ENCODE data around the gene DENR.
"Not testable (repeated sequence)": the region's sequence is repeated elsewhere in the genome, so short reads cannot be mapped to it uniquely, and the experiment has no call there.

DENR gene

DNA sequence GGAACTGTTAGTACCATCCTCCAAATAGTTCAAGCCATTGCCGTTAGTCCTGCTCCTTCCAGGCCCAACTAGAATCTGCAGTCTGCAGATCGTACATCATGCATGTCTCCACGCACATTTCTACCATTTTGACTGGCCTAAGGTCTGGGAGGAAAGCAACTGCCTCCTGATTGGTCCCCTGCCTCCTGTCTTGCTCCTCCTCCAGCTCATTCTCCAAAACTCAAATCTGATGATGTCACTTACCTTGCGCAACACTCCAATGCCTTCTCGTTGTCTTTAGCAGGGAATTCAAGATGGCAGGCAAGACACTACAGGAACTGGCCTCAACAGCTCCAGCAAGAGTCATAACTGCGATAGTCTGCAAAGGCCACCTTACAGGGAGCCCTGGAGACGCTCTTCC lies 12.3 kb upstream of the DENR start:
- DNase-seq (ENCODE audit: low read depth, low spot score) = no peak

DNA sequence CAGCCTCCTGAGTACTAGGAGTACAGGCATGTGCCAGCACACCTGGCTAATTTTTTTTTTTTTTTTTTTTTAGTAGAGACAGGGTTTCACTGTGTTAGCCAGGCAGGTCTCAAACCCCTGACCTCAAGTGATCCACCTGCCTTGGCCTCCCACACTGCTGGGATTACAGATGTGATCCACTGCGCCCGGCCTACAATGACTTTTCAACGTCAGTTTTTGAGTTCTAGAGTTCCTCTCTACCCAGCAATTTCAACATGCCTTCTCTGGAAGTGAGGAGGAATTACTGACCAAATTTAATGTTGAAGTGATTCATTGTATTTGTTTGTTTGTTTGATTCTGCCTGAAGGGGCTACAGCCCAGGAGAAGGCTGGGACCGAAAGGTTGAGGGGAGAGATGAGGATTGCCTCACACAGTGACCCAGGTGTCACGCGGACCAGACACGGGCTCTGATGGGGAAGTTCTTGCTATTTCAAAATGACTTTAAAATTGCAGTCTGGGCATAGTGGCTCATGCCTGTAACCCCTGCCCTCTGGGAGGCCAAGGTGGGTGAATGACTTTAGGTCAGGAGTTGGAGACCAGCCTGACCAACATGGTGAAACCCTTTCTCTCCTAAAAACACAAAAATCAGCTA lies 8.6 kb upstream of the DENR start:
- DNase-seq (ENCODE audit: low read depth, low spot score) = no peak

DNA sequence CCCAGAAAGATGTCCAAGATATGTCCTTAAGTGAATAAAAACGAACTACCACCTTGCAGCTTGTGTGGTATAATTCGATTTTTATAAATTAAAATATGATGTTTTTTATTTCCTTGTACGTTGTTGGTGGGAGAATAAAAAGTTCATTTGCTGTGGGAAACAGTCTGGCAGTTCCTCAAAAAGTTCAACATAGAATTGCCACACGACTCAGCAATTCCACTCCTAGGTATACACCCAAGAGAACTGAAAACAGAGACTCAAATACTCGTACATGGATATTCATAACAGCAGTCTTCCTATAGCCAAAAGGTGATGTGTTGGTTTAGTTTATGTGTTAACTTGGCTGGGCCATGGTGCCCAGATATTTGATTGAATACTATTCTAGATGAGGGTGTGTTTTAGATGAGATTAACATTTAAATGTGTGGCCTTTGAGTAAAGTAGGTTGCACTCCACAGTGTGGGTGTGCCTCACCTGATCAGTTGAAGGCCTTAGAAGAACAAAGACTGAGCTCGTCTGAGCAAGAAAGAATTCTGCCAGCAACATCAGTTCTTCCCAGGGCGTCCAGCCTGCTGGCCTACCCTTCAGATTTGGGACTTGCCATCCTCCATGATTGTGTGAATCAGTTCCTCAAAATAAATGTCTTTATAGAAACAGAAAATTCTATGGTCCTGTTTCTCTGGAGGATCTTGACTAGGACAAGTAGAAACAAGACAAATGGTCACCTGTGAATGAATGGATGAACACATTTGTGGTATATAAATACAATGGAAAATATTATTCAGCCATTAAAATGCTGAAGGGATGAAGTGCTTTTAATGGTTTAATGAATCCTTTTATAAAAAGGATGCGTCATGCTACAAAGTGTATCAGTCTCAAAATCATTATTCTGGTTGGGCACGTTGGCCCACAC lies 5.1 kb upstream of the DENR start:
- DNase-seq (ENCODE audit: low read depth, low spot score) = no peak

DNA sequence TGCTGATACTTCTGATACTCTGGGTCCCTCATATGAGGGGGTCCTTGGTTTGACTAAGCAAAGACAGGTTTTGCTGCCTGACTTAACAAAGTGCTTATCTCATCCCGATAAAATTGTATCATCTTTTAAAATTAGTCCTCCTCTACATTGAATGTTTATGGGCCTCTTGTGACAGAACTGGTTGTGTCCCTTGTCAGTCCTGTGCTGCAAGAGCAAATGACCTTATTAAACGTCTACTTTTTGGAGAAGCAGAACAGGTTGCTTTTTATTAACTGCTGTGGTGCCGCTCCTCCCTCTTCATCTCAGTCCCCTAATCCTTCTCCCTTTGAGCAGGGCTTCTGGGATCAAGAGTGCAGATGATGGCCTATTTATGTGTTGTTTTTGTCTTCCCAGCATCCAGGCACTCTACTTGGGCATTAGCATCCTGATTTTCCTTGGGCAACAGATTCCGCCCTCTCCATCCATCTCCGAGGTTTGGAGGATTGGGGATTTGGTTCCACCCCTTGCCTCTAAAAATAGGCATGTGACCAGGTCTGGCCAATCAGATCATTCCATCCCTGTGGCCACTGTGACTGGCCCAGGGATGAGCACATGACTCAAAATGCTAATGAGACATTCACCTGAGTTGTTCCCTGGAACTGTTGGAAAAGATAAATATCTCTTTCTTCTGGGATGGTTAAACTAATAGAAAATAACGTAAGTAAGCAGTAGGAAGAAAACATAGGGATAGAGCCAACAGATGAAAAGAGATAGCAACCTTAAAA lies 2.9 kb upstream of the DENR start:
- no peak for DNase-seq (ENCODE audit: low read depth, low spot score)

DNA sequence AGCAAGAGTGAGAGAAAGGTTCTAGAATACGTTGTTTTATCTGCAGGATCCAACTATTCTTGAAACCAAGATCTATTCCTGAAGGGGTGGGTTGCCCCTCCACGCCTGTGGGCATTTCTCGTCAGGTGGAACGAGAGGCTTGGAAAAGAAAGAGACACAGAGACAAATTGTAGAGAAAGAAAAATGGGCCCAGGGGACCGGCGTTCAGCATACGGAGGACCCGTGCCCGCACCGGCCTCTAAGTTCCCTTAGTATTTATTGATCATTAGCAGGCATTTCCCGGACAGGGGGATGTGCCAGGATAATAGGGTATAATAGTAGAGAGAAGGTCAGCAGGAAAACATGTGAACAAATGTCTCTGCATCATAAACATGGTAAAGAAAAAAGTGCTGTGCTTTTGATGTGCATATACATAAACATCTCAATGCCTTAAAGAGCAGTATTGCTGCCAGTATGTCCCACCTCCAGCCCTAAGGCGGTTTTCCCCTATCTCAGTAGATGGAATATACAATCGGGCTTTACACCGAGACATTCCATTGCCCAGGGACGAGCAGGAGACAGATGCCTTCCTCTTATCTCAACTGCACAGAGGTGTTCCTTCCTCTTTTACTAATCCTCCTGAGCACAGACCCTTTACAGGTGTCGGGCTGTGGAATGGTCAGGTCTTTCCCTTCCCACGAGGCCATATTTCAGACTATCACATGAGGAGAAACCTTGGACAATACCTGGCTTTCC lies 1.7 kb upstream of the DENR start:
- DNase-seq (ENCODE audit: low read depth, low spot score) = not testable (repeated sequence)

DNA sequence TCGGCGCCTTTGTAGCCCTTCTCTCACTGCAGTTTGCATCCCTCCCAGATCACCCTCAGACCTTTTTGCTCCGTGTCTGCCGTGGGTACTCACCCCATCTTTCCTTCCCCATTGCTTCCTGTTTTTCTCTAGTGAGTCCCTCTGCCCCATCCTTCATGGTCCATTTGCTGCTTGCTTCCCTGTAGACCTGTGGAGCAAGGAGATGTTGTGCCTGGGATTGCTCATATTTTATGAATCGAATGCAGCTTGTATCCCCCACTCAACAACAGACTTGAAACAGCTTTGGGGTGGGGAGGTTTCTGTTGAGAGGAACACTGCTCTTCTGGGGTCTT lies 661 bp downstream of the DENR start:
- no peak for DNase-seq (ENCODE audit: low read depth, low spot score)

DNA sequence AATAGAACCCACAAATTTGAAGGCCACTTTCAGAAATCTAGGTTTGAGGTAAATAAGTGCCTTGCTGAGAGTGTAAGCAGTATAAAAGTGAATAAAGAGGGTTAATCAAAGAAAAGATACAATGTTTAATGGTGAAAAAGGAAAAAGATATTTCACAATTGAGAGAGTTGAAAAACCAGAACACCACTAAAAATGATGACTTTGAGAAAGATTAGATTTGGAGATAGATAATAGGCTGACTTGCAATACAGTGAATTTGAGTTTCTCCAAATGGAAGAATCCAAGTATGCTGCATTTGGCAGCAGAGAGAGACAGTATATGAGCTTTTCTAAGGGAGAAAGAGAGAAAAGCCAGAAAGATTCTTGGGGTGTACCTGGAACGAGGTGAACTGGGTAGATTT lies 2.2 kb downstream of the DENR start:
- no peak for DNase-seq (ENCODE audit: low read depth, low spot score)

DNA sequence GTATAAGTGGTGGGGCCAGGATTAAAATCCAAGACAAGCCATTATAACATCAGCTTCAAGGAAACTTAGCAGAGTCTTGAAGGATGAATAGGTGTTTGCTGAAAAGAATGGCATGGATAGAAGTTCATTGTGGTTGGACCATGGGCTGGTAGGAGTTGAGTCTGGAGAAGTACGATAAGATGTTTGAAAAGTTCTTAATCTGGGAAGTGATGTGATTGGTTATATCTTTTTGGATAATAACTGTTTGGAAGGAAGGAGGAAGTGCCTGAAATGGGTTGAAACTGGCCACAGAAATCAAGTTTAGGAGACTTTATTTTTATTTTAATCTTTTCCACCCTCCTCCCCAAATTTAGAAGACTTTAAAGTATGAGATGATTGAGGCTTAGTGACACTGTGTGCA lies 4.9 kb downstream of the DENR start:
- DNase-seq (ENCODE audit: low read depth, low spot score) = no peak

DNA sequence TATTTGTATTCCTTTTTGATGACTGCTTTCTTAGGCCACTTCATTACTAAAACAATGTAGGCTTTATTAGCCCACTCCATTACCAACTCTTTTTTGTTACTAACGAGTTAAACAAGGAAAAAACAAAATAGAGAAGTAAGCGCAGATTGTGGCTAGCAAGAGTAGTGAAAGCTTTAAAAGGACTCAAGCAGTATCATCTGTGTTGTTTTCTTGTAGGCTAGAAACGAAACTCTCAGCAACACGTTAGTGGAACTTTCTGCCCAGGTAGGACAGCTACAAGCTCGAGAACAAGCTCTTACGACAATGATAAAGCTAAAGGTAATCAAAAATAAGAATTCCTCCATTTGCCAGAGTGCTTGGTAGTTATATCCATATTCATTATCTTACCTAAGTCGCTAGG lies 32.9 kb downstream of the DENR start:
- no peak for DNase-seq (ENCODE audit: low read depth, low spot score)

DNA sequence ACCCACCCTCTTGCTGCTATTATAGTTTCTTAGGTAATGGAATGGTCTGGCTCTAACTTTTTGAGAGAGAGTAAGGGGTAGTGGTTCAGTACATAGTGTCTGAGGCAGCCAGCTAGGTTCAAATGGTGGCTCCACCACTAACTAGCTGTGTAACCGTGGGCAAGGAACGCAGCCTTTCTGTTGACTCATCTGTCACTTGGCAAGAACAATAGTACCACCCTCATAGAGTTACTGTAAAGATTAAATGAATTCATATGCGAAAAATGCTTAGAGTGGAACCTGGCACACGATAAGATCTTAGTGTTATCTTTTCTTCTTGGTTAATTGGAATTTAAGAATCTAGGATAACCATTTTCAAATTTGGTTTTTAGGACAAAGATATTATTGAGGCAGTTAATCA lies 35.8 kb downstream of the DENR start:
- no peak for DNase-seq (ENCODE audit: low read depth, low spot score)

DNA sequence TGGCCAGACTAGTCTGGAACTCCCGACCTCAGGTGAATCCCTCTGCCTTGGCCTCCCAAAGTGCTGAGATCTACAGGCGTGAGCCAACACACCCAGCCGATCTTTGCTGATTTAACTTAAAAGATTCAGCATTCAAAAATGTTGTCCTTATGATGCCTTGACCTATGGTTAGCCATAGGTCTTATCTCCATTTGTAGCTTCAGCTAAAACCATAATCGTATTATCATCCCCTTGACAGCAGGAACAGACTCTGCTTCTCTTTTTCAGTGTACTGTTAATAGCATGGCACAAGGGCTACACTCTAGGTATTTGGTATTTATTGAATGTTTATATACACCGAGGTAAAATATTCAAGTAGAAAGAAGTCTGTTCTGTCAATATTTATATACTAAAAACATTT lies 37.0 kb downstream of the DENR start:
- DNase-seq (ENCODE audit: low read depth, low spot score) = no peak

DNA sequence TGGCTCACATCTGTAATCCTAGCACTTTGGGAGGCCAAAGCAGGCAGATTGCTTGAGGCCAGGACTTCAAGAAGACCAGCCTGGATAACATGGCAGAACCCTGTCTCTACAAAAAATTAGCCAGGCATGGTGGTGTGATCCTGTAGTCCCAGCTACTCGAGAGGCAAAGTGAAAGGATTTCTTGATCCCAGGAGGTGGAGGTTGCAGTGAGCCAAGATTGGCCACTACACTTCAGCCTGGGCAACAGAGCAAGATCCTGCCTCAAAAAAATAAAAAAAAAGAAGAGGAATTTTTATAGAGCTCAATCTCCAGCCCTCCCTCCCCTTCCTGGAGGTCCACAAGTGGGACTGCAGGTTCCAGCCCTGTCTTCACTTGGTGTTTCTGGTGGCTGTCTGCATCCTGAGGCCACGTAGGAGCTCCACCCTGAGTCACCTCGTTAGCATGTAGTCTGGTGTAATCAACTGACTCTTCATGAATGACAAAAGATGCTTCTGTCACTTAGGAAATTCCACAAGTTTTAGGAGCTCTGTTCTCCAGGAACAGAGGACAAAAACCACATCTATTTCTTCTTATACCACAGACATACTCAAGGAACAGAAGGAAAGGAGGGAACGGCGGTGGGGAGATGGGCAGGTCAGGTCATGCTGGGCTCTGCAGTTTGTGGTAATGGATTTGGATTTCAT lies 37.9 kb downstream of the DENR start:
- no peak for DNase-seq (ENCODE audit: low read depth, low spot score)

DNA sequence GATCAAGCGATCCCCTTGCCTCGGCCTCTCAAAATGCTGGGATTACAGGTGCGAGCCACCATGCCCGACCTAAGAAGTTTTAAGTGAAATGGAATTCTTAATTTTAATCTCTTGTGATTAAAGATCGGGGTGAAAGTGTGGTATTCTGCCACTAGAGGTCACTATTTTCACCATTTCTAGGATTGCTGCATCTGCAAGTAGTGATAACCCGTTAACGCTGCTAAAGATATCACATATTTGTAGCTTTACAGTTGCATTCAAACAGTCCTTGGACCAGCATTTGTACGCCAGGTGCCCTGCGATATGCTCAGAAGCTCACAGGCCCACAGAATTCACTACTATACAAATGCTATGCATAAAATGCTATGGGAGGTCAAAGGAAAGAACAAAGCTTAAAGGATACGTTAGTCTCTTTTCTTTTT lies 41.1 kb downstream of the DENR start:
- DNase-seq (ENCODE audit: low read depth, low spot score) = no peak

DNA sequence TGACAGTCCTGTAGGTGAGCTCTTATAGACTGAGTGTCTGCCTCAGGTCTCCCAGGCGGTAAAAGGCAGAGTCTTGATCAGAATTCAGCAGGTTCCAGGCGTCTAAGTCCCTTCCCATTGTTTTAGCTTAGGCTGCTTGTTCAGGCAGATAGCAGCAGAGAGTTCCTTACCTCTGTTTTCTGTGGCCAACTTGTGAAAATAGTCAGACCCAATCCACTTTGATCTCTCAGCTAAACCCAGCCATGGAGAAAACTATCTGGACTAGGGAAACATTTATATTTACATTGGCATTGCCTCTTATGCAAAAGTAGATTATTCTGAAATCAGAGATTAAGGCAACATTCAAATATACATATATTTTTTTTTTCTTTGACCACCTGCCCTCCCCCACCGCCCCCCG lies 43.2 kb downstream of the DENR start:
- DNase-seq (ENCODE audit: low read depth, low spot score) = no peak

DNA sequence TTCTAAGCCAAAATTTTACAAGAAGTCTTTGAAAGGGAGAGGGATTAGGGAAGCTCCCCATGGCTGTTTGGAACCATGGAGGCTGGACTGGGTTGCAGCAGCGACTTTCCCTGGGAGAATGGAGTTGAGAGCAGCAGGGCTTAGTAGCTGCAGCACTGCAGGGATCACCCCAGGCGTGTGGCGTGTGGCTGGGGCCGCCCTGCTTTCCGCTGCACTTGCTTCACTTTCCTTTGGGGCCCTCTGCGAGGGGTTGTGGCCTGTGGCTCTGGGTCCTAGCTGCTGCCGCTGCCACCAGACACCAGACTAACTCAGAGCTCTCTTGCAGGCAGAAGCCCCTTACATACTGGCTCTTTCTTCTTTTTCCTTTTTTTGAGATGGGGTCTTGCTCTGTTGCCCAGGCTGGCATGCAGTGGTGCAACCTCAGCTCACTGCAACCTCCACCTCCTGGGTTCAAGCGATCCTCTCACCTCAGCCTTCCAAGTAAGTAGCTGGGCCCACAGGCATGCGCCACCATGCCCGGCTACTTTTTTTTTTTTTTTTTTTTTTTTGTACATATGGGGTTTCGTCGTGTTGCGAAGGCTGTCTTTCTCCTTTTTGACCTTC lies 47.1 kb downstream of the DENR start:
- no peak for DNase-seq (ENCODE audit: low read depth, low spot score)

DNA sequence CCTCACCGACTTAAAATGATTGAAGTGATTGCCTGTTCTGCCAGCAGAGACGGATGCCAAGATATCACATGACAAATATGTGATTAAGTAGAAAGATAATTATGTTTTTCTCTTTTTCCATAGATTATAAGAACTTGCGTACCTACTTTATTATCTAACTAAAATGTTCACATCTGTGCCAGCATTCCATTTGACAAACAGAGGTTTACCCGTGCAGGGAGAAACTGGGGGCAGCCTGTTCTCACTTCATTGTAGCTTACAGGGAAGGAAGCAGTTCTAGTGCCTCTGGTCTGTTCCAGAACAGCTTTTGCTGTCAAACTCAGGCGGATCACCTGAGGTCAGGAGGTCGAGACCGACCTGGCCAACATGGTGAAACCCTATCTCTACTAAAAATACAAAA lies 51.3 kb downstream of the DENR start:
- no peak for DNase-seq (ENCODE audit: low read depth, low spot score)

DNA sequence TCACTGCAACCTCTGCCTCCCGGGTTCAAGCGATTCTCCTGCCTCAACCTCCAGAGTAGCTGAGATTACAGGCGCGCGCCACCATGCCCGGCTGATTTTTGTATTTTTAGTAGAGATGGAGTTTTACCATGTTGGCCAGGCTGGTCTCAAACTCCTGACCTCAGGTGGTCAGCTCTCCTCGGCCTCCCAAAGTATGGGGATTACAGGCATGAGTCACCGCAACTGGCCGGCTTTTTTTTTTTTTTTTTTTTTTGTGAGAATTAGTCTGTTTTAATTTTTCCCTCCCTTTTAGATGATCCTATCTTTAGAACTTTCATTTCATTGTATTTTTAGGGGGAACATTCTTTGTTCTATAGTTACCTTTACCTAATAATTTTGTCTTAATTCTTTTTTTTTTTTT lies 52.3 kb downstream of the DENR start:
- not testable (repeated sequence) for DNase-seq (ENCODE audit: low read depth, low spot score)

DNA sequence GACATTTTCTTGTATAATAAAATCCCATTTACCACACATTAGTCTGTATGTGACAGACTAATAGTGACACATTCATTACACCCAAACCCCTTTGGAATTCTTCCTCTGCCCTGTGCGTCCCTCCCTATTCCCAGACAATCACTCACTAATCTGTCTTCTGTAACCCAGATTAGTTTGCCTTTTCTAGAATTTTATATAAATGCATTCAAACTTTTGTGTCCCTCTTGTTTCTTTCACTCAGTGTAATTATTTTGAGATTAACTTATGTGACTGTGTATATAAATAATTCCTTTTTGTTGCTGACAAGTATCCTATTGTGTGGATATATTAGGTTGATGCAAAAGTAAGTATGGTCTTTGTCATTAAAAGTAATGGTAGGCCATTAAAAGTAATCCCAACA lies 55.0 kb downstream of the DENR start:
- no peak for DNase-seq (ENCODE audit: low read depth, low spot score)

DNA sequence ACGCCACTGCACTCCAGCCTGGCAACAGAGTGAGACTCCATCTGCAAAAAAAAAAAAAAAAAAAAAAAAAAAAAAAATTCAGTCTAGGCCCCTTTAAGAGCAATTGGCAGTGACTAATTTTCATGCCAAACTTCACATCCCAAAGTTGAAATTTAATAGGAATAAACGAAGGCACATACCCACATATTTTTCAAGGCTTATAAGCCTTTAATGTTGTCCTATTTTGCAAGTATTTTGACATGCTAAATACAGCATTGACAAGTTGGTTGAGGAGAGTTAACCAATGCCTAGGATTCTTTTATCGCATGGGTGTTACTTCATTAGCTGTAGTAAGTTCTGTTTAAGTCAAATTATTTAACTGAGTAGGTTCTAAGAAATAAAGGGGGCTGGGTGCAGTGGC lies 59.2 kb downstream of the DENR start:
- DNase-seq (ENCODE audit: low read depth, low spot score) = no peak

DNA sequence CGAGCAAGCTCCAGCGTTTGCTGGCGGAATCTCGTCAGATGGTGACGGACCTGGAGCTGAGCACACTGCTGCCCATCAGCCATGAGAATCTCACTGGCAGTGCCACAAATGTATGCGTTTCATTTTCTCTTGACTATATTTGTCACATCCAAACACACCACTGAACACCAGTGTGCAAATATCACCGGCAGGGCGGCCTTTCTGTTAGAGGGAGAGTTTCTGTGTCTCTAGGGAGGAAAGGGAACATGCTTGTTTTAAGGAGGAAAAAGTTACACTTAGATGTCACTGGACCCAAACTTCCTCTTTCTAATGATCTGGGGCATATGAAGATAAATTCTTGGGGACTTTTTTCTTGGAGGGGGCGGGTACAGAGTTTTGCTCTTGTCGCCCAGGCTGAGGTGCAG lies 60.7 kb downstream of the DENR start:
- no peak for DNase-seq (ENCODE audit: low read depth, low spot score)

DNA sequence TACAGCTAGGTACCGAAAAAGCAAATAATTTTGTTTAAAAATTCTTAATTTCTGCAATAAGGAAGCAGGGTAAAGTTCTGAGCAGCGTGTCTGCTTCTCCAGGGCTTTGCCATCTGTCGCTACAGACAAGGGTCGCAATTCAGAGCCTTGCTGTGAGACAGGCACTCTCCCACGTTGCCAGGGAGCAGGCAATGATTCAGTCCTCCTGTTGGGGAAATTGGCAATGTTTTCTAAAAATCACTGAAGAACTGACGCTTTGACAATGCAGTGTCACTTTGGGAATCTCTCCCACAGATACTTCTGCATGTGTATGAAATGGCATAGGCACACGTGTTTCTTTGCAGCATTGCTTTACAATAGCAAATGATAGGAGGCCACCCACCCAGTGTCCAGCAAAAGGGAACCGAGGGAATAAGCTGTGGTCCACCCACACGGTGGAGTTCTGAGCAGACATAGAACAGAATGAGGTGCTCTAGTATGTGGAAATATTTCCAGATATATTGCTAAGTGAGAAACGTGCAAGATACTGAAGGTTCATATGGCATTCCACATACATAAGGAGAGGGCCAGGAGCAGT lies 66.7 kb downstream of the DENR start:
- no peak for DNase-seq (ENCODE audit: low read depth, low spot score)

Measured in activated naive CD8-positive, alpha-beta T cell treated with anti-CD3 and anti-CD28 coated beads, Interleukin-2, amount 50 U/mL, for 16 hours (primary cell).